Tibial nerve (tissue), 3 donors: ENCODE results near the gene SEMA5A.

Experiments
- CTCF ChIP-seq, 5 experiments: fragments of 200-600 bp in 3 of 5; fragments of 450-650 bp in 2 of 5; sonication (generic) in 3 of 5; IDR thresholded peaks; one replicate each; pipeline ENCODE4 v1.5.1; 2016 to 2019; ENCODE audit warnings: antibody characterized with exemption in 5 of 5, mild to moderate bottlenecking in 3 of 5, moderate library complexity in 2 of 5
- POLR2A ChIP-seq, 2 donors: fragments of 450-650 bp; IDR thresholded peaks; one replicate each; pipeline ENCODE4 v1.6.1; 2017; ENCODE audit warnings: antibody characterized with exemption in 2 of 2, mild to moderate bottlenecking in 2 of 2, moderate library complexity in 2 of 2

- TF ChIP-seq CTCF (IDR thresholded peaks at IDR 0.05) (no peak), POLR2A (IDR thresholded peaks at IDR 0.05) (no peak)
Measured at GRCh38 chr5:9176641-9177040, 369.2 kb downstream of the SEMA5A start.
